GM20000 (cell line): Measurements from ENCODE around the gene NOS1AP.

ENCODE experiments used
- DNase-seq: peaks from one replicate; pipeline ENCODE4 v3.0.0; 2012; ENCODE audit warnings: low spot score
- TF ChIP-seq, protein P1 (sequence below): IDR thresholded peaks from 2 replicates; pipeline ENCODE4 v1.5.1; 2012; ENCODE audit warnings: mild to moderate bottlenecking, control low read depth; ENCODE audit errors: extremely low read depth, missing control alignments

NOS1AP gene

DNA sequence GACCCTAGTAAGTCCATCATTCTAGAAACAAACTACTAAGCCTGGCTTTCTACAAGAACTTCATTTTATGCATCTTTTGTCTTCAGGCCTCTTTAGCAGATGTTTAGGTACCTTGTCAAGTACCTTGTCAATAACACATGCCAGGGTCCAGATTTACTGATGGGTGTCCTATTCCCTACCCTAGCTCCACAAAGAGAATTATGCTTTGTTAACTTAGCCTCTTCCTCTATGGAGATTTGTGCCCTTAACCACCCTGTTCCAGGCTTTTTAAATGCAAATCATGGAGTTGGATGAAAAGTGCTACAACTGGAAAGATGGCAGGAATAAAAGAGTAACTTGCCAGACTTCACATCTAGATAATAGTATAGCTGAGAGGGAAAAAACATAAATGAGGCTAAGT is 264.5 kb downstream of the NOS1AP start:
- no peak for DNase-seq
- TF ChIP-seq, protein P1, sequence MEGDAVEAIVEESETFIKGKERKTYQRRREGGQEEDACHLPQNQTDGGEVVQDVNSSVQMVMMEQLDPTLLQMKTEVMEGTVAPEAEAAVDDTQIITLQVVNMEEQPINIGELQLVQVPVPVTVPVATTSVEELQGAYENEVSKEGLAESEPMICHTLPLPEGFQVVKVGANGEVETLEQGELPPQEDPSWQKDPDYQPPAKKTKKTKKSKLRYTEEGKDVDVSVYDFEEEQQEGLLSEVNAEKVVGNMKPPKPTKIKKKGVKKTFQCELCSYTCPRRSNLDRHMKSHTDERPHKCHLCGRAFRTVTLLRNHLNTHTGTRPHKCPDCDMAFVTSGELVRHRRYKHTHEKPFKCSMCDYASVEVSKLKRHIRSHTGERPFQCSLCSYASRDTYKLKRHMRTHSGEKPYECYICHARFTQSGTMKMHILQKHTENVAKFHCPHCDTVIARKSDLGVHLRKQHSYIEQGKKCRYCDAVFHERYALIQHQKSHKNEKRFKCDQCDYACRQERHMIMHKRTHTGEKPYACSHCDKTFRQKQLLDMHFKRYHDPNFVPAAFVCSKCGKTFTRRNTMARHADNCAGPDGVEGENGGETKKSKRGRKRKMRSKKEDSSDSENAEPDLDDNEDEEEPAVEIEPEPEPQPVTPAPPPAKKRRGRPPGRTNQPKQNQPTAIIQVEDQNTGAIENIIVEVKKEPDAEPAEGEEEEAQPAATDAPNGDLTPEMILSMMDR, result no peak

DNA sequence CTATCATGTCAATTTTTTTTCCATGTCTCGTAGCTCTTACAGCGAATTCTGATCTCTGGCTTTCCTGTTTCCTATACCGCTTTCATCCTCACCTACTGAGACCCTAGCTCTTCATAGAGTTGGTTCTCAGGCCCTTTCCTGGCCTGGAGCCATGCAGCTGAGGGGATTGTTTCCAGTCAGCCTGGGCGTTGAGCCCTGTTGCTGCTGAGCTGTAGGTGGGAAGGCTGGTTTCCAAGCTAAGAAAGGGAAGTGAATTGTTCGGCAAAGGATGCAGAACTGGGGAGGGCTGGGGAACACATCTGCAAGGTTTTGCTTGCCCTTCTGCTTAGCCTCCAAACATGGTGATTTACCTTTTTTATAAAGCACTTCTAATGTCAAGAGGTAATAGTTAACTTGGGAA is 265.6 kb downstream of the NOS1AP start:
- no peak for DNase-seq
- TF ChIP-seq, protein P1, result no peak

DNA sequence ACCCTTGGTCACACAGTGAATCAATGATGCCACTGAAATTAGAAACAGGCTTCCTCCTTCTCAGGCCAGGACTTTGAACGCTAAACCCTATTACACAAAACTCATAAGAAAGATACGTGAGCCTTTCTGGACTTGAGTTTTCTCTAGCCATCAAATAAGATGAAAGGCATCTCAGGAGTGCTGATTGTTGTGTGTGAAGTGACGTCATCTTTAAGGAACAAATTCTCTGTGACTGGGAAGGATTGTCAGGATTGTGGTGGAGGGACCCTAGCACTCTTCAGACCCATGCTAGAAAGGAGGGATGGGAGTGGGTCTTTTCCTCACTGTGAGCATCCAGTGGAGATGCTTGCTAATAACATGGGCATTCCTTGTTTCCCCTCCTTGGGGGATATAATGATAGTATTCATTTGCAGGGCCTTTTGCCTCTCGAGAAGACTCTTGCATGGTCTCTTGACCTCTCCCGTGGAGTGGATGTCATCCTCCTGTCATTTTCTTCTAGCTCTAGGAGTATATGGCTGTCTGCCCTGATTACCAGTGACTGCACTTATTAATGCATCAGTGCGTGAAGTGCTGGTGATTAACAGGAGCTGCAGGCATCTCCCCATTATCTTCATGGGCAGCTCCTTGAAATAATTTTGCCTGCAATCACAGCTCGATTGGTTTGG is 267.3 kb downstream of the NOS1AP start:
- TF ChIP-seq, protein P1, result no peak
- no peak for DNase-seq

DNA sequence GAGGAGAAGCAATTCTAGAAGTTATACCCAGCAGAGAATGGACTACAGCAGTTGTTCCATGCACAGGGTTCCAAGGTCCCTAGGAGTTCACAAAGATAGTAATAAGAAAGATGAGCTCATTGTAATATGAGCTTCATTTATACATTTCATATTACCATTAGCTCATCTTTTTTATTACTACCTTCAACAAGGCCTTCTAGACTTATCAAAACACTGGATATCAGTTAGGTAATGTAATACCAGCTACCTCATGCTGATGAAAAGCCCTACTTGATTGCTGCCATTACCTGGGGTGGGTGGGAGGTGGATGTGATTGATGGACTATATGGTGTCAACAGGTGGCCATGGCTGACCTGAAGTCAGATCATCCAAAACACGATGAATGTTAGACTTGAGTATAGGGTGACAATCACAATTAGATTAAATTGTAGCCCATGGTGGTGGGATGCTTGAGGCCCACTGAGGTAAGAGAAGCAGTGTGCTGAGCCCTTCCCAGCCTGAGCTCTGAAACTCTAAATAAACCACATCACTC is 273.0 kb downstream of the NOS1AP start:
- no peak for DNase-seq
- TF ChIP-seq, protein P1, result no peak

DNA sequence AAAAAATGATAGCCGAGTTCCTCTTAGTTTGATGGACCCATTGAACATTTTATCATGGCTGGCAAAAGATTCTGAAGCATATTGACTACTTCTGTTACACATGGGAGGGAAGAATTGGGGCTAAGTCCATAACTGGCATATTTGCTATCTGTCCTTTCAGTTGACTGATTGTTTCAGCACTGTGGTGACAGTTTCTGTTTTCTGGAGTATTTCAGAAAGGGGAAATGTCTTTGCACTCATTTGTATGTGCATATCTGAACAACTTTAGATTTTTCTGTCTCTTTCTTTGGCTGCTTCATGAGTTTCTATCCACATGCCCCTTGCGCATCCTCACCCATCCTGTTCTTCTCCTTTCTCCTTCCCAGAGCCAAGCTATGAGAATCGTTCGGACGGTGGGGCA is 274.0 kb downstream of the NOS1AP start:
- no peak for DNase-seq
- TF ChIP-seq, protein P1, result no peak

DNA sequence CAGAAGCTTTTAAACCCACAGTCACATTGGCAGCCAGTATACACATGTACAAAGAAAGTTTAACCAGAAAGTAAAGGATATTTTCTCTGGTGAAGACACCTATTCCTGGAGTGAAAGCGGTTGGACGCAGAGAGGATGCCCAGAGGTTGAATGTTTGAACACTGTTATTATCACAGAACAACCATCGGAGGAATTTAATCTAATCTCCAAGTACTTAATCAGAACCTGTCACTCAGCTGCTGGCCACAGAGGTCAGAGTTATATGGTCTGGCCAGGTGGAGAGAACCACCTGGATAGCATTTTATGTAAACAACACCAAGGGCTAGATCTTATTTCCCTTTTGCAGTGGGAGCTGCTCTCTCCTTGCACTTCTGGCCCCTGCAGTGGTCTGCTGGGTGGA is 277.8 kb downstream of the NOS1AP start:
- TF ChIP-seq, protein P1, result no peak
- no peak for DNase-seq

DNA sequence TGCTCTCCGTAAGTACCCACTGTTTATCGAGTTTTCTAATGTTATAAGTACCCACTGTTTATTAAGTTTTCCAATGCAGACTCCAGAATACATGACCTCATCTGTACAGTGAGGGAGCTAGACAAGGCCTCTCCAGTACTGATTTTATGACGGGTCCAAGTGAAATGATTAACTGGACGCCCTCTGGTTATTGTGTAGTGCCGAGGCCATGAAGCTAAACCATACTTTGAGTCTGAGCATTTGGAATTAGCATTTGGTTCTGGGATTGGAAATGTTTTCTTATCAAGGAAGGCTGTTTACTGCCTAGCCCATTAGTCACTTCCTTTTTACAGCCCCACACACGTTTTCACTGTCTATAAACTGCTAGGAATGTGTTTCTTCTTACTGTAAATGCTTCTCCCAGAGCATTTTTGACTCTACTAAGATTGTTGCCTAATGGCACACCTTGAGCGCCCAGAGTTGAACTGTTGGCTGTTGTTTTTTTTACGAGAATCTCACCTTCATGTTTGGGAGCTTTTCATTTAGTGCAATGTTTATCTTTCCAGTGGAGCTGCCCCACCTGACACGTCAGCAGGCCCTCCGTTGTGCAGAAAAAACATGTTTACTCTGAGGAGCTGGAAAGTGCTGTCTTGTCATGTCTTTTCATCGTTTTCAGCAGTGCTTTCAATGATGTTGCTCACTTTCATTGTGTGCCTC is 280.3 kb downstream of the NOS1AP start:
- DNase-seq, result no peak
- TF ChIP-seq, protein P1, result no peak
